ENCODE data around the gene HIF3A.
"Not testable (repeated sequence)": the region's sequence is repeated elsewhere in the genome, so short reads cannot be mapped to it uniquely, and the experiment has no call there.

The HIF3A gene

GRCh38 chr19:46289724-46290619, 6.9 kb upstream of the HIF3A start:
- in situ Hi-C loops (cut with HindIII; ENCODE audit: low sequenced_read_pairs) = loop anchor here (25.0 kb wide), 1 partner anchor 247 kb away; no protein-coding TSS in a partner anchor

GRCh38 chr19:46291829-46292228, 5.0 kb upstream of the HIF3A start:
- in situ Hi-C loops (cut with HindIII; ENCODE audit: low sequenced_read_pairs) = loop anchor here (25.0 kb wide), 1 partner anchor 245 kb away; no protein-coding TSS in a partner anchor

- in situ Hi-C loops (cut with HindIII; ENCODE audit: low sequenced_read_pairs) = loop anchor here (25.0 kb wide), 1 partner anchor 243 kb away; no protein-coding TSS in a partner anchor
Observed at GRCh38 chr19:46294494-46294893, 2.3 kb upstream of the HIF3A start.

- in situ Hi-C loops (cut with HindIII; ENCODE audit: low sequenced_read_pairs) = loop anchor here (5.0 to 25.0 kb wide), 3 partner anchors 62 to 242 kb away; no protein-coding TSS in a partner anchor
Observed at GRCh38 chr19:46295401-46296201, 1.2 kb upstream of the HIF3A start.

GRCh38 chr19:46296202-46296480, 701 bp upstream of the HIF3A start:
- in situ Hi-C loops (cut with HindIII; ENCODE audit: low sequenced_read_pairs) = loop anchor here (5.0 to 25.0 kb wide), 3 partner anchors 61 to 241 kb away; no protein-coding TSS in a partner anchor

- in situ Hi-C loops (cut with HindIII; ENCODE audit: low sequenced_read_pairs) = loop anchor here (5.0 to 25.0 kb wide), 3 partner anchors 59 to 239 kb away; no protein-coding TSS in a partner anchor
Observed at GRCh38 chr19:46297700-46298478, 1.0 kb downstream of the HIF3A start.

- in situ Hi-C loops (cut with HindIII; ENCODE audit: low sequenced_read_pairs) = loop anchor here (5.0 to 25.0 kb wide), 3 partner anchors 59 to 239 kb away; no protein-coding TSS in a partner anchor
Observed at GRCh38 chr19:46298479-46299003, 1.7 kb downstream of the HIF3A start.

- in situ Hi-C loops (cut with HindIII; ENCODE audit: low sequenced_read_pairs) = loop anchor here (5.0 to 25.0 kb wide), 3 partner anchors 58 to 238 kb away; no protein-coding TSS in a partner anchor
Observed at GRCh38 chr19:46299004-46299509, 2.2 kb downstream of the HIF3A start.

- in situ Hi-C loops (cut with HindIII; ENCODE audit: low sequenced_read_pairs) = loop anchor here (5.0 to 25.0 kb wide), 3 partner anchors 58 to 238 kb away; no protein-coding TSS in a partner anchor
Observed at GRCh38 chr19:46299695-46300094, 2.9 kb downstream of the HIF3A start.

- in situ Hi-C loops (cut with HindIII; ENCODE audit: low sequenced_read_pairs) = no loop called here
Observed at GRCh38 chr19:46303322-46303690, 6.5 kb downstream of the HIF3A start.

GRCh38 chr19:46303691-46304397, 7.0 kb downstream of the HIF3A start:
- in situ Hi-C loops (cut with HindIII; ENCODE audit: low sequenced_read_pairs) = no loop called here

- in situ Hi-C loops (cut with HindIII; ENCODE audit: low sequenced_read_pairs) = no loop called here
Observed at GRCh38 chr19:46306501-46306900, 9.7 kb downstream of the HIF3A start.

- in situ Hi-C loops (cut with HindIII; ENCODE audit: low sequenced_read_pairs) = no loop called here
Observed at GRCh38 chr19:46308510-46308909, 11.7 kb downstream of the HIF3A start.

GRCh38 chr19:46309056-46309455, 12.2 kb downstream of the HIF3A start:
- in situ Hi-C loops (cut with HindIII; ENCODE audit: low sequenced_read_pairs) = no loop called here

GRCh38 chr19:46311444-46311843, 14.6 kb downstream of the HIF3A start:
- in situ Hi-C loops (cut with HindIII; ENCODE audit: low sequenced_read_pairs) = no loop called here

- in situ Hi-C loops (cut with HindIII; ENCODE audit: low sequenced_read_pairs) = not testable (repeated sequence)
Observed at GRCh38 chr19:46313540-46314469, 17.0 kb downstream of the HIF3A start.

GRCh38 chr19:46317339-46317738, 20.5 kb downstream of the HIF3A start:
- in situ Hi-C loops (cut with HindIII; ENCODE audit: low sequenced_read_pairs) = no loop called here

- in situ Hi-C loops (cut with HindIII; ENCODE audit: low sequenced_read_pairs) = no loop called here
Observed at GRCh38 chr19:46319613-46320012, 22.8 kb downstream of the HIF3A start.

Measured in endothelial cell of hepatic sinusoid (primary cell).